Stromal cell of bone marrow (primary cell): ENCODE results near the gene ZNF621.
"Not testable (repeated sequence)": the region's sequence is repeated elsewhere in the genome, so short reads cannot be mapped to it uniquely, and the experiment has no call there.

Experiments used
- DNase-seq: peaks from one replicate; pipeline ENCODE4 v3.0.0-alpha.2; 2012; ENCODE audit warnings: low read depth

The ZNF621 gene

GRCh38 chr3:40534283-40534682 lies 9.5 kb downstream of the ZNF621 start:
- no peak for DNase-seq

DNA sequence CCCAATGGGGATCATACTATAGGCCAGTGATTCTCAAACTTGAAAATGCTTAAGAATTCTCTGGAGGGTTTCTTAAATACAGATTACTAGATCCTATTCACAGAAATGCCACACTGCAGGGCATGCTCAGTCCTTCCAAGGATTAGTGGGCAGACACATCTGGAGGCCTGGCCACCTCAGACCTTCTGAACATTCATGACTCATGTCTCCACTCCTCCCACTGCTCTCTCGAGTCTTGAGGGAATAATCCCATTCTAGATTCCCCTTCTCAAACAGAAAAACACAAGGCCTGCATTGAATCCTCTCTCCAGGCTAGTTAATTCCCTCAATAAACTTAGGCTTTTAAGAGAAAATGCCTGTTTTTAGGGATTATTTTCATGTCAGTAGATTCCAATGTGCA lies 22.1 kb downstream of the ZNF621 start:
- DNase-seq, result peak; percentile 81

DNA sequence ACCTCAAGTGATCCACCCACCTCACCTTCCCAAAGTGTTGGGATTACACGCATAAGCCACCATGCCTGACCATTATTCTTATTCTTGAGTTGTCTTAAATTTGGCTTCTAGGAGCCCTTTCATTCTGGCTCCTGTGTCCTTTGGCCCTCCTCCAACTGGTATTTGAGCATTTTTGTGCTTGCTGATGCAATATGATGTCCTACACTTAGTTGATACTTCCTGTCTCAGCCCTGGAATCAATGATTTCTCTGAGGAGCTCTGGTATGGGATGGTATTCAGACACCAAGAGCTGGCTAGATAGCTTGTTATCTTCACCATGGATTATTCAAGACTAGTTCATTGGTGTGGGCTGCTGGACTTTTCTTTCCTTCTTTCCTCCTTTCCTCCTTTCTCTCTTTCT lies 25.4 kb downstream of the ZNF621 start:
- DNase-seq, result peak; percentile 2

- no peak for DNase-seq
These were observed 32.9 kb downstream of the ZNF621 start for GRCh38 chr3:40557575-40558161.

DNA sequence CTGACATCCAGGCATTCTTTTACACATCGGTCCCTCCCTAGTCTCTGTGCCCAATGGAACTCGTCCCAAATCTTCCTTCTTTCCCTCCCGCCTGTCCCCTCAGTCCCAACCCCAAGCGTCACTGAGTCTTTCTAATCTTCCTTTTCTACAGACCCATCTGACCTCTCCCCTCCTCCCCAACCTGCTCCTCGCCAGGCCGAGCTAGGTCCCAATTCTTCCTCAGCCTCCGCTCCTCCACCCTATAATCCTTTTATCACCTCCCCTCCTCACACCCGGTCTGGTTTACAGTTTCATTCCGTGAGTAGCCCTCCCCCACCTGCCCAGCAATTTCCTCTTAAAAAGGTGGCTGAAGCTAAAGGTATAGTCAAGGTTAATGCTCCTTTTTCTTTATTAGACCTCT lies 37.7 kb downstream of the ZNF621 start:
- DNase-seq, result not testable (repeated sequence)

DNA sequence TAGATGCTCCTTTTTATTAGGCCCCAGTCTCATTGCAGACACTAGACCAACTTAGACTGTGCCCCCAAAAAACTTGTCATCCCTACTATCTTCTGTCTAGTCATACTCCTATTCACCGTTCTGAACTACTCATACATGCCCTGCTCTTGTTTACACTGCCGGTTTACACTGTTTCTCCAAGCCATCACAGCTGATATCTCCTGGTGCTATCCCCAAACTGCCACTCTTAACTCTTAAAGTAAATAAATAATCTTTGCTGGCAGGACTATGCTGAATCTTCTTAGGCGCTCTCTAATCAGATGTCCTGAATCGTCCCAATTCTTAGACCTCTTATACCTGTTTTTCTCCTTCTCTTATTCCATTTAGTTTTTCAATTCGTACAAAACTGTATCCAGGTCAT lies 40.9 kb downstream of the ZNF621 start:
- not testable (repeated sequence) for DNase-seq

GRCh38 chr3:40566694-40567093 lies 41.9 kb downstream of the ZNF621 start:
- no peak for DNase-seq

DNA sequence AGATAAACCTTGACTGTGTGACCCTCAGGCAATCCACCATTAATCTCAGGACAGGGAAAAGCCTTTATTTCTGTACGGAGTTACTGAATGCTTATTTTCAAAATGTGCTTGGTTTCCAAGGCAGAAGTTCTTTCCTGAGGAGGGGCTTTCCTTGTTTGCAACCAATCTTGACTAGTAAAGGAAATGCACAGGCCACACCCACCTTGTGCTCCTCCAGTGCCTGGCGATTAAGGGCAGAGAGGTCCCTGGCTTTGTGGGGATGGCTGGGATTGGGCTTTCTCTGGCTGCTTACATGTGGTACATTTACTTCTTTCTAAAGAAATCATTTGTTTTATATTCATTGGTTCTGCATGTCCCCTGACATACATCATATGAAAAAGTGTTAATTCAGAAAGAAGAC lies 47.8 kb downstream of the ZNF621 start:
- no peak for DNase-seq

DNA sequence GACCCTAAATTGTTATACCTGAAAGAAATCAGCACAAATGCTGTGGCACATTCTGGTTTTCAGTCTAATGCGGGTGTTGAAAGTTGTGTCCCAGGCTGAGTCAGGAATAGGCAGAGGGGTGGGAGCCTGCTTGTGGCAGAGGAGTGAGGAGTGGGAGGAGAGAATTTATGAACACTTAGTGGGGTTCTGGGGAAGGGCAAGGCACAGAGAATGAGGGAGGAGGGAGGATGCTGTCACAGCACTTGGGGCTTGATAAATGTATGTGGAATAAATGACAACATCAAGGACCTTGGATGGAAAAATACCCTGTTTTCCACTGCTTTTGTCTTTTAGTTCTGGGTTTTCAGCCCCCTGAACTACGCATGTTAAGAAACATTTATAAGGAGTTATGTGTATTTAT lies 49.3 kb downstream of the ZNF621 start:
- DNase-seq, result no peak

DNA sequence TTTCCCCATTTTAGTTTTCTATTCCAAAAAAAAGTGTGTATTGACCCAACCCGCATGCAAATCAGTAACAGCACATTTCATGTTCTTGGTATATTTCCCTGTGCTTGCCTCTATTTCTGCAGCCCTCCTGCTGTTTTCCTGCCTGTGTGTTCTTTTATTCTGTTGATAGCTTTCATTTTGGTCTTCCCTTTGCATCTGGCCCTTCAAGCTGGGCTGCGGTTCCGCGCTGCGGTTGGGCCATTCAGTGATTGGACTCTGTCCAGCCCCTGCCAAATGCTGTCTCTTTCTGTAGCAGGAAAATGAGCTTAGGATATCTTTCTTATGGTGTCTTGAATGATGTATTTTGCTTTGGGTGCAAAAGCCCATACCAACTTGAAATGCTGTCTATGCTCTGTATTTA lies 49.9 kb downstream of the ZNF621 start:
- no peak for DNase-seq

DNA sequence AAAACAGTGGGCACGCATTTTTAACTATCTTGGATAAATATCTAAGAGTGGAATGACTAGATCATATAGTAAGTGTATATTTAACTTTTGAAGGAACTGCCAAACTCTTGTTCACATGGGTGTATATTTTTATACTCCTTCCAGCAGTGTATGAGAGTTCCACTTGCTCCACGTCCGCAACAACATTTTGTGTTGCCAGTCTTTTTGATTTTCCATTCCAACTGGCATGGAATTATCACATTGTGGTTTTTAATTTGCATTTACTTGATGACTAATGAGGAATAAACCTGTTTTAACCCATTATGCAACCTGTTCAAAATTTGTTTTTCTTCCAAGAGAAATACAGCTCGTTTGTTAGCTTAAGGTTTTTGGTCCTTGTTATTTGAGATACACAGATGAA lies 51.6 kb downstream of the ZNF621 start:
- DNase-seq, result no peak

- DNase-seq, result peak; percentile 50
These were observed 55.8 kb downstream of the ZNF621 start for GRCh38 chr3:40580494-40581091.

DNA sequence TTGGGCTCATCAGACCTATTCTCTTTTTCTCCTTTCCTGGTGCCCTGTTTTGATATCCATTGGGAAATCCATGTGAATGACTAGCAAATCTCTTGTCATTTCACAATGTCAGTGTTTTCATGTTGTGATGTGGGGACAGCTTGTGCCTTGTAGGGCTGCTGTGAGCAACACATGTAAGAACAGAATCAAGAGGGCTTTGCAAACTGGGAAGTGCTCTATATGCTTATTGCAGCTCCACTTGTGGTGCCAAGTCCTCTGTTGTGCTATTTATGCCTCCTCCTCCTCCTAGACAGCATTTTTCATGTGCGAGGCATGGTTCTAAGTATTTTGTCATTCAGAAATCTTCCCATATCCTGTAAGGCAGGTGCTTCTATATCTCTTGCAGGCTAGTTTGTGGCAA lies 56.4 kb downstream of the ZNF621 start:
- no peak for DNase-seq

DNA sequence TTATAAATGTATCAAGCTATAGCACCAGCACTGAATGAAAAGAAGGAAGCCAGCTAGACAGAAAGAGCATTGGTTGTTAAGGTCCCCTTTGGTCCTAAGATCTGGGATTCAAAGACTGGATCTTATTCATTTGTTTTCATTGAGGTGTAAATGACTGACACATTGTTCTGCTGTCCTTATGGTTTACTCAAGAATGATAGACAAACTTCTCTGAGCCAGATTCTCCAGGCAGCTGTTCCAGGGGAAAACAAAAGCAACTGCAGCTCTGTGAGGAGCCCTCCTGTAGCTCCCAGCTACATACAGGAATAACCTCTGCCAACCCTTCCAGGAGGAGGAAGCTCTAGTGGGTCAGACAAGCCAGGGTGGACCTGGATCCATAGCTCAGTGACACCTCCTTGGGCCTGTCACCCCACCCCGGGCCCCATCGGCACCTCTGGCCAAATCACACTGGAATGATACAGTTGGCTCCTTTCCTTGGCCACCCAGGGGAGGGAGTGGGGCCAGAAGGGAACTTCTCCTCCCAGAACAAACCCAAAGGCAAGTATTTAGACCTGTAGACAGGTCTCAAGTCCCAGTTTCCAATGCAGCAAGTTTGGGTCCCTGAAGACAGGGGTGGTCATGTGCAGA lies 57.8 kb downstream of the ZNF621 start:
- no peak for DNase-seq

- no peak for DNase-seq
These were observed 58.9 kb downstream of the ZNF621 start for GRCh38 chr3:40583691-40584090.

DNA sequence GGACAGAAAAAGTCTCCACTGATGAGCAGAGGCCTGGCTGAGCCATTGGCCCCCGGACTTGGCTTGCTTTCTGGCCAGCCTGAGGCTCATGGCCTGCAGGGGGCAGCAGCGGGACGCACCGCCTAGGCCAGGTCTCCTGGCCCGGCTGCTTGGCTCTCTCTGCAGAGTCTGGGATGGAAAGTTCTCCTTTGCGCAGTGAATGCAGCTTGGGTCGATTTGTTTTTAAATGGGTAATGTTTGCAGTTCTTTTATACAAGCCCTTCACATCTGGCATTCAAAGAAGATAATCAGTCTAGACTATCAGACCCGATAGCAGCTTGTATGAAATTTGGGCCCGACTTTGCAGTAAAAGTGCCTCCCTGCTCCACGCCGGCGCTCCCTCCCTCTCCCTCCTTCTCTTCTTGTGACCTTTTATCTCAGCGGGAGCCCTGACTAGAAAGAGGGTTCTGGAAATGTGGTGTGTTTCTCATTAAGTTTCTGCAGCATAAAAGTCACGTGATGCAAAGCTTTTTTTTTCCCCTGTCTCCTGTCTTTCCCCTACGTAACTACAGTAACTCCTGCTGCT lies 59.9 kb downstream of the ZNF621 start:
- DNase-seq, result peak; percentile 69

DNA sequence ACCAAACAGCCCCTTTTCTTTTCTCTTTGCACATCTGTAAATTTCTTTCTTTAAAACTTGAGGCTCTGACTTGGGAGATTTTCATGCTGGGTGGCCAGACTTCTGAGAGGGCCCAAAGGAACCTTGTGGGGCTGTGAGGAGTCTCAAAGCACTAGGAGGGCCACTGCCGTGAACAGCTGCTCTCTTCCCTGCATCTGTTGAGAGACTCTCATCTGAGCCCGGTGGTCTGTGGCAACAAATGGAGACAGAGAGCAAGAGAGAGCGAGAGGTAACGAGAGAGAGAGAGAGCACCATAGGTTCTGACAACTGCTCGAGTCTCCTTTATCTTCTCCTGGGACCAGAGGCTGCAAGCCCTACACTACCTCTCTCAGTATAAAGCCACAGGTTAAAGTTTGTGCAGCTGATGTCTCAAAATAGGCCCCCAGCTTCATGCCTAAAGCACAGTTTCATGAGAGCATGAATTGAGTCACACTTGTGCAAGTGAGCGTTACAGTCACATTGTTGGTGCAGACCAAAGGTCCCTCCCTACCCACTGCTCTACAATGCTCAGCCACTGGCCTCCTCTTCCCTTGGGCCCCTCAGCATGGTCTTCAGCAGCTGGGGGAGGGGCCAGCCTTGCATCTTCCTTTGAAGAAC lies 60.7 kb downstream of the ZNF621 start:
- DNase-seq, result no peak

DNA sequence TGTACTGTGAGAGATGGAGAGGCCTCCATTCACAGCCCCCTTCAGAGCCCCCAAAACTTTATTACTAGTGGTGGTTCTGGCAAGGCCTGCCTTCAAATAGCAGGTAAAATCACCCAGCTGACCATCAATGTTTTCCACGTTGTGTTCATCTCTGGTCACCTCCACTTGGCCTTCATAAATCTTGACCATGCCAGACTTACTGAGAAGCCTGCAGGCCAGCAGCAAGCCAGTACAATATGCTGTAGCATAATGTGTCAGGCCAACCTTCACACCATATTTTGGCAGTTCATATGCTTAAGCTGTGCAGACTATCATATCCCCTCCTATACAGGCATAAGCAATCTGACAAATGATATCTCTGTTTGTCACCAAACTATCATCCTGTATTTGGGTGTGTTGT lies 62.1 kb downstream of the ZNF621 start:
- DNase-seq, result no peak

GRCh38 chr3:40588406-40588805 lies 63.6 kb downstream of the ZNF621 start:
- DNase-seq, result no peak
